ENCODE results near the gene EVA1A. TPM values are rescaled to one million over a fixed set of nuclear protein-coding genes. Genes with fewer than 3 reads are reported as not detected.

The EVA1A gene
- total RNA-seq, 1 experiment from 2014 or later = 0.21 TPM

DNA sequence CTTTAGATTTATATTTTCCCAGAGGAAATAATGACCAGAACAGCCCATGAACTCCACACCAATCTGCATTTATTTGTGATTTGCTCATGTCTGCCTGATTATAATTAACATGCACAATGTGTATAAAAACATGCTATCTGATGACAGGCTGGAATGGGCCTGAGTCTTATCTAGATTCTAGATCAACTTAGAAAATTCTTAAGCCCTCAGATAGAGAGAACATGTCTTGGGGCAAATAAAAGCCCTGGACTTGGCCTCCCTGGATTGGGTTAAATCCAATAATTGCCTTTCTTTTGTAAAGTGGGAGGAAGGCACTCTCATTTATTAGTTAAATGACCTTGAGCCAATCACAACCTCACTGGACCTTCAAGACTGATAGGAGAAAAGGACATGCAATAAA is 61.8 kb downstream of the EVA1A start:
- in situ Hi-C loops (cut with HindIII; ENCODE audit: low pct_unique_long_range_greater_than_20kb, low sequenced_read_pairs) = no loop called here
- intact Hi-C loops (cut with micrococcal nuclease; ENCODE audit: unreplicated experiment) = no loop called here
- CTCF ChIA-PET = no interaction called here
- TF ChIP-seq, protein P1, sequence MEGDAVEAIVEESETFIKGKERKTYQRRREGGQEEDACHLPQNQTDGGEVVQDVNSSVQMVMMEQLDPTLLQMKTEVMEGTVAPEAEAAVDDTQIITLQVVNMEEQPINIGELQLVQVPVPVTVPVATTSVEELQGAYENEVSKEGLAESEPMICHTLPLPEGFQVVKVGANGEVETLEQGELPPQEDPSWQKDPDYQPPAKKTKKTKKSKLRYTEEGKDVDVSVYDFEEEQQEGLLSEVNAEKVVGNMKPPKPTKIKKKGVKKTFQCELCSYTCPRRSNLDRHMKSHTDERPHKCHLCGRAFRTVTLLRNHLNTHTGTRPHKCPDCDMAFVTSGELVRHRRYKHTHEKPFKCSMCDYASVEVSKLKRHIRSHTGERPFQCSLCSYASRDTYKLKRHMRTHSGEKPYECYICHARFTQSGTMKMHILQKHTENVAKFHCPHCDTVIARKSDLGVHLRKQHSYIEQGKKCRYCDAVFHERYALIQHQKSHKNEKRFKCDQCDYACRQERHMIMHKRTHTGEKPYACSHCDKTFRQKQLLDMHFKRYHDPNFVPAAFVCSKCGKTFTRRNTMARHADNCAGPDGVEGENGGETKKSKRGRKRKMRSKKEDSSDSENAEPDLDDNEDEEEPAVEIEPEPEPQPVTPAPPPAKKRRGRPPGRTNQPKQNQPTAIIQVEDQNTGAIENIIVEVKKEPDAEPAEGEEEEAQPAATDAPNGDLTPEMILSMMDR (IDR thresholded peaks at IDR 0.05) = no peak
- TF ChIP-seq TCF7L2 (IDR thresholded peaks at IDR 0.05; ENCODE audit: low read depth, low read length) = no peak
- TF ChIP-seq, protein P2, sequence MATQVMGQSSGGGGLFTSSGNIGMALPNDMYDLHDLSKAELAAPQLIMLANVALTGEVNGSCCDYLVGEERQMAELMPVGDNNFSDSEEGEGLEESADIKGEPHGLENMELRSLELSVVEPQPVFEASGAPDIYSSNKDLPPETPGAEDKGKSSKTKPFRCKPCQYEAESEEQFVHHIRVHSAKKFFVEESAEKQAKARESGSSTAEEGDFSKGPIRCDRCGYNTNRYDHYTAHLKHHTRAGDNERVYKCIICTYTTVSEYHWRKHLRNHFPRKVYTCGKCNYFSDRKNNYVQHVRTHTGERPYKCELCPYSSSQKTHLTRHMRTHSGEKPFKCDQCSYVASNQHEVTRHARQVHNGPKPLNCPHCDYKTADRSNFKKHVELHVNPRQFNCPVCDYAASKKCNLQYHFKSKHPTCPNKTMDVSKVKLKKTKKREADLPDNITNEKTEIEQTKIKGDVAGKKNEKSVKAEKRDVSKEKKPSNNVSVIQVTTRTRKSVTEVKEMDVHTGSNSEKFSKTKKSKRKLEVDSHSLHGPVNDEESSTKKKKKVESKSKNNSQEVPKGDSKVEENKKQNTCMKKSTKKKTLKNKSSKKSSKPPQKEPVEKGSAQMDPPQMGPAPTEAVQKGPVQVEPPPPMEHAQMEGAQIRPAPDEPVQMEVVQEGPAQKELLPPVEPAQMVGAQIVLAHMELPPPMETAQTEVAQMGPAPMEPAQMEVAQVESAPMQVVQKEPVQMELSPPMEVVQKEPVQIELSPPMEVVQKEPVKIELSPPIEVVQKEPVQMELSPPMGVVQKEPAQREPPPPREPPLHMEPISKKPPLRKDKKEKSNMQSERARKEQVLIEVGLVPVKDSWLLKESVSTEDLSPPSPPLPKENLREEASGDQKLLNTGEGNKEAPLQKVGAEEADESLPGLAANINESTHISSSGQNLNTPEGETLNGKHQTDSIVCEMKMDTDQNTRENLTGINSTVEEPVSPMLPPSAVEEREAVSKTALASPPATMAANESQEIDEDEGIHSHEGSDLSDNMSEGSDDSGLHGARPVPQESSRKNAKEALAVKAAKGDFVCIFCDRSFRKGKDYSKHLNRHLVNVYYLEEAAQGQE (IDR thresholded peaks at IDR 0.05; ENCODE audit: insufficient read depth in 1 of 2, low read depth in 2 of 2, low read length in 1 of 2) = no peak
- no peaks in the 10 kb centered on the region for H3K9me3 ChIP-seq (ENCODE audit: control insufficient read depth, insufficient read depth, low read depth, low read length)
- POLR2A ChIA-PET = no interaction called here
- H3K27ac ChIP-seq (ENCODE audit: low read length) = no peak overlapping the region
- H3K27me3 ChIP-seq (ENCODE audit: control insufficient read depth, insufficient read depth, low read length) = no peaks in the 10 kb centered on the region
- ATAC-seq (no peak), DNase-seq (ENCODE audit: low read depth, low spot score) (no peak)
- no peak overlapping the region for H3K4me3 ChIP-seq (ENCODE audit: low read depth in 2 of 2, low read length in 2 of 2)
- H3K4me1 ChIP-seq (ENCODE audit: control insufficient read depth, insufficient read depth, low read length) = no peaks in the 10 kb centered on the region
- no TSS peak for BruUV-seq (replicated peaks)
- no peaks in the 10 kb centered on the region for H3K36me3 ChIP-seq (ENCODE audit: control insufficient read depth, insufficient read depth, low read length)

DNA sequence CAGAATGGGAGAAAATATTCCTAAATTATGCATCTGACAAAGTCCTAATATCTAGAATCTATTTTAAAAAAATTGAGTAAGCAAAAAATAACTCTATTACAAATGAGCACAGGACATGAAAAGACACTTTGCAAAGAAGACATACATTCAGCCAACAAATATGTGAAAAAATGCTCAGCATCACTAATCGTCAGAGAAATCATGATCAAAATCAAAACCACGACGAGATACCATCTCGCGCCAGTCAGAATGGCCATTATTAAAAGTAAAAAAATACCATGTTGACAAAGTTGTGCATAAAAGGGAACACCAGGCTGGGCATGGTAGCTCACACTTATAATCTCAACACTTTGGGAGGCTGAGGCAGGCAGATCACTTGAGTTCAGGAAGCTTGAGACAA is 63.5 kb downstream of the EVA1A start:
- BruUV-seq (replicated peaks) = no TSS peak
- Histone ChIP-seq H3K36me3 (ENCODE audit: control insufficient read depth, insufficient read depth, low read length) (no peaks in the 10 kb centered on the region), H3K9me3 (ENCODE audit: control insufficient read depth, insufficient read depth, low read depth, low read length) (no peaks in the 10 kb centered on the region), H3K4me1 (ENCODE audit: control insufficient read depth, insufficient read depth, low read length) (no peaks in the 10 kb centered on the region), H3K27ac (ENCODE audit: low read length) (no peak overlapping the region), H3K27me3 (ENCODE audit: control insufficient read depth, insufficient read depth, low read length) (no peaks in the 10 kb centered on the region), H3K4me3 (ENCODE audit: low read depth in 2 of 2, low read length in 2 of 2) (no peak overlapping the region)
- no peak for DNase-seq (ENCODE audit: low read depth, low spot score)
- no peak for ATAC-seq
- intact Hi-C loops (cut with micrococcal nuclease; ENCODE audit: unreplicated experiment) = no loop called here
- ChIA-PET POLR2A (no interaction called here), CTCF (no interaction called here)
- no peak for TF ChIP-seq POLR2AphosphoS5 (IDR thresholded peaks at IDR 0.05; ENCODE audit: low read depth, low read length)
- no peak for TF ChIP-seq SIN3A (IDR thresholded peaks at IDR 0.05; ENCODE audit: borderline replicate concordance, insufficient read depth, low read depth, low read length)
- TF ChIP-seq, protein P1 (IDR thresholded peaks at IDR 0.05) = no peak
- TF ChIP-seq, protein P2 (IDR thresholded peaks at IDR 0.05; ENCODE audit: insufficient read depth in 1 of 2, low read depth in 2 of 2, low read length in 1 of 2) = no peak
- no peak for TF ChIP-seq TCF7L2 (IDR thresholded peaks at IDR 0.05; ENCODE audit: low read depth, low read length)
- in situ Hi-C loops (cut with HindIII; ENCODE audit: low pct_unique_long_range_greater_than_20kb, low sequenced_read_pairs) = no loop called here

Data from Panc1 (cell line).